ENCODE measurements around the gene TMEM51. TPM values are rescaled to one million over a fixed set of nuclear protein-coding genes. Genes with fewer than 3 reads are reported as not detected.

TMEM51 gene
- total and polyA plus RNA-seq, 2 of the 4 experiments (the other 2 are of a cell fraction), result 2.7 to 10.2 TPM

DNA sequence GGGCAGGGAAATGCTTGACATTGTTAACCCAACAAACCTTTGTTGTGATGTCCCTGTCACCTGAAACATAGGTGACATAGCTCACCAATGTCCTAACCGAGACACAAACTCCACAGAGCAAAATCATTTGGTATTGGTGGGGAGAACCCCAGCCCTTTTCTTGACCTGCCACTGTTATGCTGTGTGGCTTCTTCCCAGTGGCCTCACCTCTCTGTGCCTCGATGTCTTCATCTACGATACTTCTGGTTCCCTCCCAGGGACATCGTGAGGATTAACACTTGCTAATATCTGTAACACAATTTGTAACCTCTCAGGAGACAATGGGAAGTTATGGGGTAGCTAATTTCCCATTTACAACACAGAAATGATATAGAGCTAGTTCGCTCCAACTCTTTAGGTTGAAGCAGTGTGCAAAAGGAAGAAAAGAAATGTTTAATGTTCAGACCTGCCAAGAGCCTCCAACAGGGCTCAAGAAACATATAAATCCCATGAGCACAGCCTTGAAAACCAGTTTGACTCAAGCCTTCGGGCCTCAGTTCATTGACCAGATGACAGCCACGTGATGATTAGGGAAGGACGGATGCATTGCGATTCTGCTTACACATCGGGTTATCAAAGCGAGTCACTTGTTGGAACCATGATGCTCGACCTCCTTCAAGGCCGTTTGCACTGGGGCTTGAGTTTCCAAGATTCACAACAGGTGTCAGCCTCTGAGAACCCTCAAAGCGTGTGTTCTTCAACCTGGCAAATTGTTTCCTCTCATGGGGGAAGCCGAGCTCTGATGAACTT is 37.8 kb upstream of the TMEM51 start:
- no peak overlapping the region for H3K9ac ChIP-seq (ENCODE audit: low read depth, low read length)
- H4K91ac ChIP-seq (ENCODE audit: insufficient read depth, low read depth, low read length), result no peak overlapping the region
- POLR2A ChIA-PET (ENCODE audit: unreplicated experiment), result no interaction called here
- H4K8ac ChIP-seq (ENCODE audit: low read depth in 2 of 2, low read length in 2 of 2), result no peak overlapping the region
- intact Hi-C loops (cut with micrococcal nuclease), result no loop called here
- no peak for ATAC-seq (ENCODE audit: low read depth)
- 57% methylated on average over 5 of the region's 15 CpGs; no CpG with 5 or more reads in 1 of the 2 experiments for WGBS, 2 experiments (ENCODE audit: extremely low coverage in 2 of 2, insufficient read length in 1 of 2)
- dilution Hi-C loops (cut with HindIII; ENCODE audit: low sequenced_read_pairs, unreplicated experiment), result no loop called here
- no peak overlapping the region for H3K23ac ChIP-seq (ENCODE audit: low read depth, low read length)
- H3K27me3 ChIP-seq (ENCODE audit: control insufficient read depth, insufficient read depth, low read length), result peaks cover 28% of the 10 kb centered on the region
- no peaks in the 10 kb centered on the region for H3K36me3 ChIP-seq (ENCODE audit: control insufficient read depth, insufficient read depth, low read length)
- no peak overlapping the region for H2BK20ac ChIP-seq (ENCODE audit: low read depth, low read length)
- no peak overlapping the region for H2AK5ac ChIP-seq (ENCODE audit: low read depth, low read length)
- no peak overlapping the region for H3K4me2 ChIP-seq (ENCODE audit: low read depth, low read length)
- no peaks in the 10 kb centered on the region for H3K9me1 ChIP-seq (ENCODE audit: insufficient read depth, low read length)
- H2BK5ac ChIP-seq (ENCODE audit: low read depth, low read length, poor library complexity, severe bottlenecking), result no peak overlapping the region
- no peaks in the 10 kb centered on the region for H3K79me1 ChIP-seq (ENCODE audit: low read depth in 1 of 2, low read length in 2 of 2)
- no peak overlapping the region for H2AK9ac ChIP-seq (replicated peaks; ENCODE audit: low read depth, low read length, poor library complexity)
- H3K14ac ChIP-seq (replicated peaks; ENCODE audit: low read depth, low read length), result no peak overlapping the region
- no peak overlapping the region for H3K4ac ChIP-seq (ENCODE audit: low read depth, low read length)
- in situ Hi-C loops (cut with MboI; ENCODE audit: low sequenced_read_pairs), result no loop called here
- TF ChIP-seq RAD21 (IDR thresholded peaks at IDR 0.05; ENCODE audit: low read length) (no peak), SMC3 (IDR thresholded peaks at IDR 0.05; ENCODE audit: low read depth, low read length) (no peak), FOS (IDR thresholded peaks at IDR 0.05; ENCODE audit: low read depth, low read length) (no peak)
- TF ChIP-seq, protein P1, sequence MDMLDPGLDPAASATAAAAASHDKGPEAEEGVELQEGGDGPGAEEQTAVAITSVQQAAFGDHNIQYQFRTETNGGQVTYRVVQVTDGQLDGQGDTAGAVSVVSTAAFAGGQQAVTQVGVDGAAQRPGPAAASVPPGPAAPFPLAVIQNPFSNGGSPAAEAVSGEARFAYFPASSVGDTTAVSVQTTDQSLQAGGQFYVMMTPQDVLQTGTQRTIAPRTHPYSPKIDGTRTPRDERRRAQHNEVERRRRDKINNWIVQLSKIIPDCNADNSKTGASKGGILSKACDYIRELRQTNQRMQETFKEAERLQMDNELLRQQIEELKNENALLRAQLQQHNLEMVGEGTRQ (IDR thresholded peaks at IDR 0.05; ENCODE audit: low read depth, low read length), result no peak
- no peaks in the 10 kb centered on the region for H3K9me3 ChIP-seq (ENCODE audit: control insufficient read depth, insufficient read depth, low read length)
- H2BK15ac ChIP-seq (ENCODE audit: low read depth, low read length), result no peak overlapping the region
- H3K56ac ChIP-seq (ENCODE audit: extremely low read depth, insufficient read depth, low read length), result no peak overlapping the region
- H3K27ac ChIP-seq (ENCODE audit: insufficient read depth, low read length), result no peak overlapping the region
- H2AFZ ChIP-seq (replicated peaks; ENCODE audit: low read length, poor library complexity), result no peak overlapping the region
- no peaks in the 10 kb centered on the region for H4K20me1 ChIP-seq (ENCODE audit: insufficient read depth, low read length)
- no peak for DNase-seq
- H3K4me3 ChIP-seq (ENCODE audit: insufficient read depth, low read depth, low read length), result no peak overlapping the region
- BruUV-seq (replicated peaks), result no TSS peak
- H3K18ac ChIP-seq (ENCODE audit: low read depth, low read length), result no peak overlapping the region
- H2BK120ac ChIP-seq (ENCODE audit: low read depth, low read length), result no peak overlapping the region
- CTCF ChIA-PET, result no interaction called here
- no peak overlapping the region for H4K5ac ChIP-seq (ENCODE audit: low read depth, low read length)
- H3K4me1 ChIP-seq (ENCODE audit: control insufficient read depth, insufficient read depth, low read length), result no peaks in the 10 kb centered on the region; the same call in 1 of the 2 replicates

All from IMR-90 (cell line).